ENCODE data around the gene ID4. TPM values are rescaled to one million over a fixed set of nuclear protein-coding genes. Genes with fewer than 3 reads are reported as not detected.

Gene ID4
- total RNA-seq, 1 donor from 2014 or later, result 6.3 TPM

DNA sequence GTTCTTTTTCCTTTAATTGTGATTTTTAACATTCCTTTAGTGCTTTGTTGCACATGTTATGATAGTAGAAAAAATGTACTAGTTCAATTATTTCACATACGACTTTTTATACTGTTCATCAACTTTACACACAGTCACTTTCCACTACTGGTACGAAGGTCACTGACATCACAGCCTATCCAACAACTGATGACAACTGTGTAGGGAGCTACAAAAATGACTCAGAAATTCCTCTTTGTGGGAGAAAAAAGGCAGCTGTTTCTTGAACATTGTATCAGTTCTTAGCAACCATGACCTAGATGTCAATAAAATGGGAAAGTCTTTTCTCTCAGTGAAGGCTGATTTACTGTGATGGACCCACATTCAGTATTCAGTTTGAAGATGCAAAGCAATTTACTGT lies 7.0 kb upstream of the ID4 start:
- Mint-ChIP-seq H3K9me3 (ENCODE audit: unreplicated experiment) (peaks cover 5% of the 10 kb centered on the region), H3K27me3 (ENCODE audit: unreplicated experiment) (peaks cover 1% of the 10 kb centered on the region), H3K4me3 (ENCODE audit: unreplicated experiment) (no peak overlapping the region), H3K27ac (ENCODE audit: unreplicated experiment) (no peak overlapping the region), H3K4me1 (ENCODE audit: low read depth, unreplicated experiment) (no peaks in the 10 kb centered on the region), H3K36me3 (ENCODE audit: unreplicated experiment) (no peaks in the 10 kb centered on the region)
- DNase-seq, result no peak
- TF ChIP-seq, protein P1, sequence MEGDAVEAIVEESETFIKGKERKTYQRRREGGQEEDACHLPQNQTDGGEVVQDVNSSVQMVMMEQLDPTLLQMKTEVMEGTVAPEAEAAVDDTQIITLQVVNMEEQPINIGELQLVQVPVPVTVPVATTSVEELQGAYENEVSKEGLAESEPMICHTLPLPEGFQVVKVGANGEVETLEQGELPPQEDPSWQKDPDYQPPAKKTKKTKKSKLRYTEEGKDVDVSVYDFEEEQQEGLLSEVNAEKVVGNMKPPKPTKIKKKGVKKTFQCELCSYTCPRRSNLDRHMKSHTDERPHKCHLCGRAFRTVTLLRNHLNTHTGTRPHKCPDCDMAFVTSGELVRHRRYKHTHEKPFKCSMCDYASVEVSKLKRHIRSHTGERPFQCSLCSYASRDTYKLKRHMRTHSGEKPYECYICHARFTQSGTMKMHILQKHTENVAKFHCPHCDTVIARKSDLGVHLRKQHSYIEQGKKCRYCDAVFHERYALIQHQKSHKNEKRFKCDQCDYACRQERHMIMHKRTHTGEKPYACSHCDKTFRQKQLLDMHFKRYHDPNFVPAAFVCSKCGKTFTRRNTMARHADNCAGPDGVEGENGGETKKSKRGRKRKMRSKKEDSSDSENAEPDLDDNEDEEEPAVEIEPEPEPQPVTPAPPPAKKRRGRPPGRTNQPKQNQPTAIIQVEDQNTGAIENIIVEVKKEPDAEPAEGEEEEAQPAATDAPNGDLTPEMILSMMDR (IDR thresholded peaks at IDR 0.05; ENCODE audit: partially characterized antibody, unreplicated experiment), result no peak

DNA sequence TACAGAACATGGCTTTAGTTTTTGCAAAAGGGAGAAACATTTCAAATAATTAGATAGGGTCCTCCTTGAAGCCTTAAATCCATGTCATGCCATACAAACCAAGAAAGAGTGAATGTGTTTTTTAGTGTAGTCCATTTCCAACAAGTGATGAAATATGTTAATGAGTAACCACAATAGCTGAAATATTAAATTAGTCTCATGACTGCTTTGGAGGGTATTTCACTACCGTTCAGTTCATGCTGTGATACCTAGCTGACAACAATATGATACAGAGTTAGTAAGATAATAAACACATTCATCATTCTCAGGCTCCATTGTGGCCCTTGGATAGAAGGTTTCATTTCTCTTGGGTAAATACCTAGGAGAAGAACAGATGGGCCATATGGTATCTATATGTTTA lies 5.8 kb upstream of the ID4 start:
- peaks cover 5% of the 10 kb centered on the region for H3K9me3 Mint-ChIP-seq (ENCODE audit: unreplicated experiment)
- H3K27ac Mint-ChIP-seq (ENCODE audit: unreplicated experiment), result no peak overlapping the region
- no peaks in the 10 kb centered on the region for H3K4me1 Mint-ChIP-seq (ENCODE audit: low read depth, unreplicated experiment)
- no peak for DNase-seq
- H3K36me3 Mint-ChIP-seq (ENCODE audit: unreplicated experiment), result no peaks in the 10 kb centered on the region
- no peak overlapping the region for H3K4me3 Mint-ChIP-seq (ENCODE audit: unreplicated experiment)
- H3K27me3 Mint-ChIP-seq (ENCODE audit: unreplicated experiment), result peaks cover 1% of the 10 kb centered on the region
- TF ChIP-seq, protein P1 (IDR thresholded peaks at IDR 0.05; ENCODE audit: partially characterized antibody, unreplicated experiment), result no peak

DNA sequence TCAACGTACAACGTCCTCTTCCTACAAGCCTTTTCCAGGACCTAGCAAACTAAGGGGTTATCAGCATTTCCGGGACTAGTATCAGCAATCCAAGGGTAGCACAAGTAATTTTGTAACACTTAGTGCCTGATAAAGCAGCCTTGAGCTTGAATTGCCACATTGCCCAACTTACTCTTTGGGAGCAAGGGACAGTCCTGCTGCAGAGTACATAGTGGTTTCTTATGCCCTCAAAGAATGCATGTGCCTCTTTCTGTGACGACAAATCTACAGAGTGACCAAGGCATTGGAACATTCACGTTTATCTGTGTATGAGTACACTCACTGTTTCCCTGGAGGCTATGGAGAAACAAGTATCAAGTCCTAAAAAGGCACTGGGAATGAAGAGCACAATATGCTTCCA lies 3.2 kb upstream of the ID4 start:
- Mint-ChIP-seq H3K36me3 (ENCODE audit: unreplicated experiment) (no peaks in the 10 kb centered on the region), H3K27ac (ENCODE audit: unreplicated experiment) (no peak overlapping the region), H3K9me3 (ENCODE audit: unreplicated experiment) (peaks cover 7% of the 10 kb centered on the region), H3K4me1 (ENCODE audit: low read depth, unreplicated experiment) (peaks cover 3% of the 10 kb centered on the region), H3K27me3 (ENCODE audit: unreplicated experiment) (peaks cover 1% of the 10 kb centered on the region), H3K4me3 (ENCODE audit: unreplicated experiment) (no peak overlapping the region)
- TF ChIP-seq, protein P1 (IDR thresholded peaks at IDR 0.05; ENCODE audit: partially characterized antibody, unreplicated experiment), result no peak
- no peak for DNase-seq

DNA sequence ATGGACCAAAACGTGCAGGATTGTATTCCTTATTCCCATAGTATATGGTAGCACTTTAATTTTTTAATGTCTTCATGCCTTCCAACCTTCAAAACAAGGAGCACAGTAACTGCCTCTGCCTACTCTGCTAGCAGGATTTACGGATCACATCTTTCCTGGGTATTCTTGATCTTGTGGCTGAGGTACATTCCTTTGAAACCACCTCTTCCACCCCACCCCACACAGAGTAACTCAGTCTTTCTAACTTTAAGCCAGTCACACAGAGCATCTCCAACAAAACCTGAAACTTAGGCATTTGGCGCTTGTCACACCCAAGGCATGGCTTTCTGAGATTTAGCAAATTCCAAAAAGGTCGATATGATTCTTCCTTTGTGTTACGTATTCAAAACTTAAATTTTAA lies 2.3 kb upstream of the ID4 start:
- TF ChIP-seq, protein P1 (IDR thresholded peaks at IDR 0.05; ENCODE audit: partially characterized antibody, unreplicated experiment), result no peak

DNA sequence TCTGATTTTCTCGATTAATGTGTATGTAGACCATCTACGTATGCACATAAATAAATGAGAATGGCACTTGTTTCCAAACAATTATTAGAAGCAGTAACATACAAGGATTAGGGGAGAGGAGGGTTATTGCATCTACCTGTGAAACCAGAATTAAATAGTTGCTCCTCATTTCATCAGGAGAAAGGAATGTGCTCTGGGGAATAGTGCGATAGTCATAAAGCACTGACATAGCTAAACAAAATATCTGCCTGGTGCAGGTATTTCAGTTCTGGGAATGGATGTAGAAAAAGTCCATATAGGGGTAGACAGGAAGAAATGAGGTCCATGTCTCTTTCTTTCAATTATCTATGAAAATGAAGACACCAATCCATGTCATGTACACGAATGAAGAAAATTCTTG lies 1.6 kb upstream of the ID4 start:
- no peak overlapping the region for H3K4me3 Mint-ChIP-seq (ENCODE audit: unreplicated experiment)
- DNase-seq, result no peak

More for the DNA sequence above, 2.3 kb upstream of the ID4 start:
- DNase-seq, result no peak
- H3K4me1 Mint-ChIP-seq (ENCODE audit: low read depth, unreplicated experiment), result peaks cover 7% of the 10 kb centered on the region
- peaks cover 11% of the 10 kb centered on the region for H3K9me3 Mint-ChIP-seq (ENCODE audit: unreplicated experiment)
- H3K27me3 Mint-ChIP-seq (ENCODE audit: unreplicated experiment), result peaks cover 1% of the 10 kb centered on the region
- no peak overlapping the region for H3K27ac Mint-ChIP-seq (ENCODE audit: unreplicated experiment)
- H3K36me3 Mint-ChIP-seq (ENCODE audit: unreplicated experiment), result no peaks in the 10 kb centered on the region
- H3K4me3 Mint-ChIP-seq (ENCODE audit: unreplicated experiment), result no peak overlapping the region

More for the DNA sequence above, 1.6 kb upstream of the ID4 start:
- H3K36me3 Mint-ChIP-seq (ENCODE audit: unreplicated experiment), result no peaks in the 10 kb centered on the region
- TF ChIP-seq, protein P1 (IDR thresholded peaks at IDR 0.05; ENCODE audit: partially characterized antibody, unreplicated experiment), result no peak
- peaks cover 7% of the 10 kb centered on the region for H3K4me1 Mint-ChIP-seq (ENCODE audit: low read depth, unreplicated experiment)
- H3K9me3 Mint-ChIP-seq (ENCODE audit: unreplicated experiment), result peaks cover 11% of the 10 kb centered on the region
- peaks cover 1% of the 10 kb centered on the region for H3K27me3 Mint-ChIP-seq (ENCODE audit: unreplicated experiment)
- H3K27ac Mint-ChIP-seq (ENCODE audit: unreplicated experiment), result no peak overlapping the region

All from glutamatergic neuron (in vitro differentiated cells).